Measurements from ENCODE around the gene LPCAT3. TPM values are rescaled to one million over a fixed set of nuclear protein-coding genes. Genes with fewer than 3 reads are reported as not detected.
A peak's percentile ranks its signal among the peaks of the same experiment; 100 is the strongest.

The LPCAT3 gene
- total and polyA plus RNA-seq, 2 of the 13 experiments (the other 11 are each of a cell fraction or from before 2014, with no cell fraction given), result 44.5 to 64.3 TPM

- no peak for TF ChIP-seq NONO (IDR thresholded peaks at IDR 0.05)
- peak; percentile 76 for TF ChIP-seq NONO (CRISPR knock-in tag; conservative IDR thresholded peaks at IDR 0.05)
- no peak for TF ChIP-seq ZNF549 (CRISPR knock-in tag; IDR thresholded peaks at IDR 0.05)
- peak; percentile 26 for TF ChIP-seq ZFX (CRISPR knock-in tag; IDR thresholded peaks at IDR 0.05; ENCODE audit: low read depth)
- peak; percentile 77 for TF ChIP-seq ERF (CRISPR knock-in tag; IDR thresholded peaks at IDR 0.05)
- no peak for TF ChIP-seq SP1 (IDR thresholded peaks at IDR 0.05)
- peak; percentile 93 for TF ChIP-seq SP1 (CRISPR knock-in tag; IDR thresholded peaks at IDR 0.05)
- TF ChIP-seq ZNF616 (CRISPR knock-in tag; IDR thresholded peaks at IDR 0.05; ENCODE audit: low read depth), result no peak
- peak; percentile 100 for TF ChIP-seq NR1H2 (CRISPR knock-in tag; IDR thresholded peaks at IDR 0.05; ENCODE audit: borderline replicate concordance, low read depth)
- peak; percentile 8; the same call in 1 of the 2 replicates for TF ChIP-seq SP5 (CRISPR knock-in tag; IDR thresholded peaks at IDR 0.05; ENCODE audit: borderline replicate concordance, low read depth)
- TF ChIP-seq HES4 (CRISPR knock-in tag; IDR thresholded peaks at IDR 0.05; ENCODE audit: borderline replicate concordance), result no peak; the same call in 1 of the 2 replicates
- TF ChIP-seq ZNF687 (CRISPR knock-in tag; IDR thresholded peaks at IDR 0.05), result peak; percentile 77
- TF ChIP-seq IKZF1 (IDR thresholded peaks at IDR 0.05), result no peak
- 0 out of 2 replicates have a peak, but pooled peaks have one; percentile 32 for TF ChIP-seq HOXD1 (CRISPR knock-in tag; IDR thresholded peaks at IDR 0.05)
- no peak for TF ChIP-seq ZNF34 (CRISPR knock-in tag; IDR thresholded peaks at IDR 0.05; ENCODE audit: borderline replicate concordance)
- TF ChIP-seq ZNF552 (CRISPR knock-in tag; IDR thresholded peaks at IDR 0.05; ENCODE audit: borderline replicate concordance), result 0 out of 2 replicates have a peak, but pooled peaks have one; percentile 34
- no peak for TF ChIP-seq ZSCAN5A (CRISPR knock-in tag; IDR thresholded peaks at IDR 0.05; ENCODE audit: borderline replicate concordance)
- 0 out of 2 replicates have a peak, but pooled peaks have one; percentile 6 for TF ChIP-seq ZNF770 (CRISPR knock-in tag; IDR thresholded peaks at IDR 0.05)
- 0 out of 2 replicates have a peak, but pooled peaks have one; percentile 72 for TF ChIP-seq ZNF761 (CRISPR knock-in tag; conservative IDR thresholded peaks at IDR 0.05)
Observed at GRCh38 chr12:7018350-7019042, at the start of gene LPCAT3 (continued).

All from HepG2 (cell line).